Lung (tissue), 12 donors: ENCODE measurements around the gene BEAN1. TPM values are rescaled to one million over a fixed set of nuclear protein-coding genes. Genes with fewer than 3 reads are reported as not detected.

ENCODE experiments used
- ATAC-seq: fragments of 200-7000 bp; cut with Tn5 transposase; one replicate; pipeline ENCODE4 v1.9.1; 2020; ENCODE audit warnings: moderate number of reproducible peaks; ENCODE audit not compliant: insufficient read depth, low FRiP score
- DNase-seq, 3 donors: peaks; one replicate each; pipeline ENCODE4 v3.0.0-alpha.2; 2013 to 2017
- H3K27ac ChIP-seq, 2 donors: one replicate each; pipeline ENCODE4 v1.5.1; 2013; ENCODE audit warnings: mild to moderate bottlenecking in 2 of 2, moderate library complexity in 2 of 2, control low read depth in 1 of 2, inconsistent platforms in 1 of 2, low read depth in 1 of 2, low read length in 1 of 2
- H3K27me3 ChIP-seq, 3 donors: one replicate each; pipeline ENCODE4 v1.5.1; 2013; ENCODE audit warnings: low read length in 2 of 3; ENCODE audit not compliant: control insufficient read depth in 3 of 3, insufficient read depth in 3 of 3
- H3K36me3 ChIP-seq, 4 donors: one replicate each; pipeline ENCODE4 v1.5.1; 2013; ENCODE audit warnings: low read length in 4 of 4, mild to moderate bottlenecking in 1 of 4, moderate library complexity in 1 of 4; ENCODE audit not compliant: control insufficient read depth in 4 of 4, insufficient read depth in 4 of 4
- H3K4me1 ChIP-seq, 5 donors: one replicate each; pipeline ENCODE4 v1.5.1; 2013; ENCODE audit warnings: low read length in 5 of 5, mild to moderate bottlenecking in 2 of 5, moderate library complexity in 1 of 5; ENCODE audit not compliant: control insufficient read depth in 5 of 5, insufficient read depth in 5 of 5
- H3K4me3 ChIP-seq: one replicate; pipeline ENCODE4 v1.5.1; 2013; ENCODE audit warnings: mild to moderate bottlenecking, control low read depth, moderate library complexity
- H3K9ac ChIP-seq, 2 donors: one replicate each; pipeline ENCODE4 v1.5.1; 2013; ENCODE audit warnings: low read length in 2 of 2, control low read depth in 1 of 2; ENCODE audit not compliant: insufficient read depth in 1 of 2
- H3K9me3 ChIP-seq, 4 donors: one replicate each; pipeline ENCODE4 v1.5.1; 2013; ENCODE audit warnings: low read length in 3 of 4, mild to moderate bottlenecking in 1 of 4, moderate library complexity in 1 of 4; ENCODE audit not compliant: control insufficient read depth in 4 of 4, insufficient read depth in 3 of 4
- WGBS, 2 donors: extraction: QIAGEN DNeasy Blood & Tissue Kit; methylation state at CpG; one replicate each; pipeline ENCODE4 v1.1.7; 2013; 5-methylcytosine and 5-hydroxymethylcytosine counted together
- polyA plus RNA-seq, 2 donors: library from polyadenylated mRNA; stranded (reverse); fragments of 200-250 nt; gene quantifications; one replicate each; pipeline ENCODE4 v1.2.1, GENCODE V29; 2013
- total RNA-seq, 2 donors: library from RNA; depleted of rRNA in 1 of 2; stranded (reverse); fragments of >200 nt in 1 of 2; gene quantifications; one replicate each; pipeline ENCODE4 v1.2.1, GENCODE V29; 2014 to 2021
- TF ChIP-seq, protein P1 (sequence below): IDR thresholded peaks from 2 replicates; pipeline ENCODE4 v1.5.1; 2012; ENCODE audit warnings: mild to moderate bottlenecking; ENCODE audit errors: control extremely low read depth, extremely low read depth
- donor health status: control.
- donor health status: control.
- donor health status: Bipolar disorder and iron deficiency.
- donor health status: healthy.
- donor health status: DM: yes; HTN: yes; CAD: no.

The BEAN1 gene
- total and polyA plus RNA-seq, 4 donors = 0.16 to 3.2 (median 0.25) TPM

DNA sequence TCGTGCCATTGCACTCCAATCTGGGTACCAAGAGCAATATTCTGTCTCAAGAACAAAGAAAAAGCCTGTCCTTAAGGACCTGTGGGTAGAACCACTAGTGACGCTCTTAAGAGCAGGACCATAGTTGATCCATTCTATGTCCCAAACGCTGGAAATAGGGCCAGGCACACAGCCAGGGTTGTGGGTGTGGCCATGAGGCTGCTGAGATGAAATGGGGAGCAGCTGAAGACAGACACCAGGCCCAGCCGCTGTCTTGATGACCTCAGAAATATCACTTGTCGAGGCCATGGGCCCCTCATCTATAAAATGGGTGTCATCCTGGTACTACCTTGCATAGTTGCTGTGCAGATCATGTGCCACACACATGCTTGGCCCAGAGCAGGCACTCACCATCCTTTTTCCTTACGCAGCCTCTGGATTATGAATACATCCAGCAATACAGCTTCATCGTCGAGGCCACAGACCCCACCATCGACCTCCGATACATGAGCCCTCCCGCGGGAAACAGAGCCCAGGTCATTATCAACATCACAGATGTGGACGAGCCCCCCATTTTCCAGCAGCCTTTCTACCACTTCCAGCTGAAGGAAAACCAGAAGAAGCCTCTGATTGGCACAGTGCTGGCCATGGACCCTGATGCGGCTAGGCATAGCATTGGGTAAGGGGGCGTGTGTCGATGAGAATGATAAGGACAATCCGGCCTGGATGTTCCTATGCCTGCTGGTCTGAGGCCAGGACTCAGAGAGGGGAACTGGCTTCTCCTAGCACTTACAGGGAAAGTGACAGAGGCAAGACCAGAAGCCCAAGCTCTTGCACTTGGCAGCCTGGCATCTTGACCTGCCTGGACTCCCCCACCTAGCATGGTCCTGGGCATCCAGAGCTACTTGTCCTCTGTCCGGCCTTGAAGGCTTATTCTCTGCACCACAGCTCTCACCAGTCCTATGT, 35.1 kb upstream of the BEAN1 start:
- ATAC-seq (no peak), DNase-seq (no peak)
- Histone ChIP-seq H3K36me3 (peaks cover 0 to 7% (median 0%) of the 10 kb centered on the region in 4 donors), H3K27me3 (no peaks in the 10 kb centered on the region), H3K4me1 (peaks cover 0 to under 1% (median 0%) of the 10 kb centered on the region in 5 donors), H3K9ac (no peak overlapping the region), H3K27ac (no peak overlapping the region), H3K9me3 (peaks cover 0 to under 1% (median 0%) of the 10 kb centered on the region in 4 donors), H3K4me3 (no peak overlapping the region)
- TF ChIP-seq, protein P1, sequence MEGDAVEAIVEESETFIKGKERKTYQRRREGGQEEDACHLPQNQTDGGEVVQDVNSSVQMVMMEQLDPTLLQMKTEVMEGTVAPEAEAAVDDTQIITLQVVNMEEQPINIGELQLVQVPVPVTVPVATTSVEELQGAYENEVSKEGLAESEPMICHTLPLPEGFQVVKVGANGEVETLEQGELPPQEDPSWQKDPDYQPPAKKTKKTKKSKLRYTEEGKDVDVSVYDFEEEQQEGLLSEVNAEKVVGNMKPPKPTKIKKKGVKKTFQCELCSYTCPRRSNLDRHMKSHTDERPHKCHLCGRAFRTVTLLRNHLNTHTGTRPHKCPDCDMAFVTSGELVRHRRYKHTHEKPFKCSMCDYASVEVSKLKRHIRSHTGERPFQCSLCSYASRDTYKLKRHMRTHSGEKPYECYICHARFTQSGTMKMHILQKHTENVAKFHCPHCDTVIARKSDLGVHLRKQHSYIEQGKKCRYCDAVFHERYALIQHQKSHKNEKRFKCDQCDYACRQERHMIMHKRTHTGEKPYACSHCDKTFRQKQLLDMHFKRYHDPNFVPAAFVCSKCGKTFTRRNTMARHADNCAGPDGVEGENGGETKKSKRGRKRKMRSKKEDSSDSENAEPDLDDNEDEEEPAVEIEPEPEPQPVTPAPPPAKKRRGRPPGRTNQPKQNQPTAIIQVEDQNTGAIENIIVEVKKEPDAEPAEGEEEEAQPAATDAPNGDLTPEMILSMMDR = no peak
- 81 to 91% methylated on average over 18 of the region's 18 CpGs for WGBS, 2 donors

DNA sequence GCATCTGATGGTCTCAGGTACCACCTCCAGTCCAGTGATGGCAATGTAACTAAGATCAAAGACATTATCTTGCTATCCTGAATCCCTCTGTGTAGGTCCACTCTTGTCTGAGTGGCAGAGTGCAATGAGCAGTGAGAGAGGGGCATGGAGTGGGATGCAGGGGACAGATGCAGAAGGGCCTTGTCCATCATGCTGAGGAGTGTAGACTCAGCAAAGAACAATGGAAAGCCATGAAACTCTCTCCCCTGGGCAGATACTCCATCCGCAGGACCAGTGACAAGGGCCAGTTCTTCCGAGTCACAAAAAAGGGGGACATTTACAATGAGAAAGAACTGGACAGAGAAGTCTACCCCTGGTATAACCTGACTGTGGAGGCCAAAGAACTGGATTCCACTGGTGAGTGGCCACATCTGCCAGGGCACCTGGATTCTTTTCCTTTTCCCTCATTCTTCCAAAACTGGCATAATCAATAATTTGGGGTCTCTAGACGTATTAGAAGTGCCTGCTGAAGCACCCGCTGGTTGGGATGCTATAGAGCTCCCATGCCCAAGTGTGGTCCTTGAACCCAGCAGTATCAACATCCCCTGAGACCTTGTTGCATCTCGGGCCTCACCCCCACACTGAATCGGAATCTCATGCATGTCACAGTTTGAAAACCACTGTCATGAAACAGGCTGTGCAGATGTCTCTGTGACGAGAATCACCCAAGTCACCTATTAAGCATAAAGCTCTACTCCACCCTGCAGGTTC, 31.1 kb upstream of the BEAN1 start:
- H3K4me1 ChIP-seq = peaks cover 0 to 8% (median 0%) of the 10 kb centered on the region in 5 donors
- H3K9me3 ChIP-seq = no peaks in the 10 kb centered on the region
- WGBS, 2 donors = 91 to 95% methylated on average over 7 of the region's 7 CpGs
- H3K27ac ChIP-seq = no peak overlapping the region
- H3K36me3 ChIP-seq = peaks cover 0 to 2% (median 0%) of the 10 kb centered on the region in 4 donors
- H3K27me3 ChIP-seq = no peaks in the 10 kb centered on the region
- H3K9ac ChIP-seq = no peak overlapping the region
- TF ChIP-seq, protein P1 = no peak
- DNase-seq (no peak), ATAC-seq (no peak)
- no peak overlapping the region for H3K4me3 ChIP-seq

DNA sequence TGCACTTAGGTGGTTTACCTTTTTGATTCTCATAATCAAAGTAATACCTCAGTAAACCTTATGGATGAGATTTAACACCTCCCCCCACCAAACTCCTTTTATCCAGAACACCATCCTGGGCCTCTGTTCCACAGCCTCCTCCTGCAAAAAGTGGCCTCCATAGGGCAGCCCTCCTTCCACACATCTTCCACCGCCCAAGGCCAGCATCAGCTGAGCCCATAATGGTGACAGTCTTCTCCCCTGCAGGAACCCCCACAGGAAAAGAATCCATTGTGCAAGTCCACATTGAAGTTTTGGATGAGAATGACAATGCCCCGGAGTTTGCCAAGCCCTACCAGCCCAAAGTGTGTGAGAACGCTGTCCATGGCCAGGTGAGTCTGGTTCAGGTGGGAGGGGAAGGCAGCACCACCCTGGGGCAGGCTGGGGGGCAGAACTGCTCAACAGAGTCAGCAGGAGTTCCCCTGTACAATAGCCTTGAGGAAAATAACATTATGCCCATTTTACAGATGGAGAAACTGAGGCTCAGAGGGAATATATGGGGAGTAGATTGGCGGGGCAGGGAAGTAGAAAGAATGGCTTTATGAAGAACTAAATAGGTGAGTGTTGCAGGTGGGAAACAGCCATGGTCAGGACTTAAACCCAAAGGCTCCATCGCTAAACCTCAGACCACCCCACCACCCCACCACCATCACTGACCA, 29.2 kb upstream of the BEAN1 start:
- Histone ChIP-seq H3K27ac (no peak overlapping the region), H3K9me3 (no peaks in the 10 kb centered on the region), H3K36me3 (peaks cover 0 to 7% (median 0%) of the 10 kb centered on the region in 4 donors), H3K9ac (no peak overlapping the region), H3K4me1 (peaks cover 0 to 8% (median 0%) of the 10 kb centered on the region in 5 donors), H3K4me3 (no peak overlapping the region), H3K27me3 (no peaks in the 10 kb centered on the region)
- DNase-seq (no peak), ATAC-seq (no peak)
- TF ChIP-seq, protein P1 = no peak
- 74 to 85% methylated on average over 5 of the region's 5 CpGs for whole genome bisulfite sequencing, 2 donors
